ENCODE data around the gene EXT2. TPM values are rescaled to one million over a fixed set of nuclear protein-coding genes. Genes with fewer than 3 reads are reported as not detected.

EXT2 gene
- polyA plus RNA-seq, 10 donors, result 51.6 to 77.8 (median 54.0) TPM

DNA sequence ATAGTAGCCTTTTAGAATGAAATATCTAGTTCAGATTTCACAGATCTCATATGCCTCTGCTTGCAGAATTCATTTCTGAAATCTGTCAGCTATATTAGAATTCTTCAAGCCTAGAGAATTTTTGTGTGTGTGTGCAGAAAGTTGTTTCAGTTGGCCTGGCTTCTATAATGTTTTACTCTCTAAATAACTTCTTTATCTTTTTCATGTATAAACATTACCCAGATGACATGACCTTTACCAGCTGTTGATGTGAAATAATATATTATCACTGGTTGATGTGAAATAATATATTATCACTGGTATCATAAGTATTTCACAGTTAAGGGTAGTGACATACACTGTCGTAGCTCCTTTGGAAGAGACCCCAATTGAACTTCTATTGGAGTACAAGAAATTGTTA is 141.7 kb downstream of the EXT2 start:
- DNase-seq, result no peak

DNA sequence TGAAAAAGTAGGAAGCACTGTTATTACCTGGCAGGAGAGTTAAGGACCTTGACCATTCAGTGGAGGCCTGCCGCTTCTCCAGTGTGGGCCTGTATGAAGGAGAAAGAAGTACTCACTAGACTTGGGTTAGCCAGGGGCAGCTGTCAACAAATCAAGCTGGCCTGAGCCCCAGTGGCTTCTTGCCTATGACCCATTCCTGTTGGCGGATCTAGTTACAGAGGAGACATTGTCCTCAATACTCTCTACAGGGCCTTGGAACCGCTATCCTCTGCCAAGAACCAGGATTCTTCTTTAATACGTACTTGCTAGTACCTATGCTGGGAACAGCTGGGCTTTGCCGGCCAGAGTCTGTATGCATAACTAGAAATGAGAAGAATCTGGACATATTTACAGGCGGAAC is 146.4 kb downstream of the EXT2 start:
- peak; percentile 50 to 62 (median 59) for DNase-seq

DNA sequence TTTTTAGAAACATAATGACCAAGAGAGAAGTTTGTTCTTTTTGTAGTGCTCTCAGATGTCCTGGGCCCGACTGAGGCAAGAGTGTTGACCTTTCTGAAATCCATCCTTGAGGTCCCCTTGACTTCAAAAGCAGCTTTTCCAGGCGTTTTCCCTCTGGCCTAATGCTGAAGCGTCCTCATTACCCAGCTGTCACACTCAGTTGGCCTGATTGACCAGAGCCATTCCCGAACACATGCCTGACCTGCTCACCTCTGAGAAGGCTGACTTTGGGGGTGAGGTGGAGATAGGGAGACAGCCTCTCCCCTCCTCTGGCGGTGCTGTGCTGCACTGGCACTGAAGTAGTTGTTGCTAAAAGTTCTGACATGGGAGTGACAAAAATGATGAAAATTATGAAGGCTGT is 147.6 kb downstream of the EXT2 start:
- no peak for DNase-seq

DNA sequence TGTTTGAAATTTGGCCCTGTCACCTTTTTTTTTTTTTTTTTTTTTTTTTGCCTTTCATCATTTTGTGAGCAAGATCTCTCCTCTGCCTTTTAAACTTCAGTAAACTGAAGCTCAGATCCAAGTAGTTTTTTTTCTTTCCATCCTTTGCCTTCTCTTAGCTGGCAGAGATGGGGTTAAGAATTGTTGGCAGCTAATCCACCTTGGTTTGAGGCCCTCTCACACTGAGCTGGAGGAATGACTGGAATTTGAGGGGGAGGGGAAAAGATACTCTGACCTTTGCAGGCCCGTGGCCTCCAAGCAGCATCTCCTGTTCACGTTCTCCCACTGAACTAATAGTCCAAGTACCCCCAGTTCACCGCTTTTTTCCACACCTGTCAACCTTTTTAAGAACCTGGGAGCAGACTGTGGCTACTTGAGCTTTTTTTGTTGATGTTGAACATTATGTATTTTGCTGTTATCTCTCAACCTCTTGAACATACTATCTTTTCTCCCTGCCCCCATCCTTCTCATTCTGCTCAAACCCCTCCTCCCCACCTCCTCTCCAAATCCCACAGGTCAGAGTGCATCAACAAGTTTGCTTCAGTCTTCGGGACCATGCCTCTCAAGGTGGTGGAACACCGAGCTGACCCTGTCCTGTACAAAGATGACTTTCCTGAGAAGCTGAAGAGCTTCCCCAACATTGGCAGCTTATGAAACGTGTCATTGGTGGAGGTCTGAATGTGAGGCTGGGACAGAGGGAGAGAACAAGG is 148.3 kb downstream of the EXT2 start:
- DNase-seq, result peak in 1 of 3 donors; percentile 59

DNA sequence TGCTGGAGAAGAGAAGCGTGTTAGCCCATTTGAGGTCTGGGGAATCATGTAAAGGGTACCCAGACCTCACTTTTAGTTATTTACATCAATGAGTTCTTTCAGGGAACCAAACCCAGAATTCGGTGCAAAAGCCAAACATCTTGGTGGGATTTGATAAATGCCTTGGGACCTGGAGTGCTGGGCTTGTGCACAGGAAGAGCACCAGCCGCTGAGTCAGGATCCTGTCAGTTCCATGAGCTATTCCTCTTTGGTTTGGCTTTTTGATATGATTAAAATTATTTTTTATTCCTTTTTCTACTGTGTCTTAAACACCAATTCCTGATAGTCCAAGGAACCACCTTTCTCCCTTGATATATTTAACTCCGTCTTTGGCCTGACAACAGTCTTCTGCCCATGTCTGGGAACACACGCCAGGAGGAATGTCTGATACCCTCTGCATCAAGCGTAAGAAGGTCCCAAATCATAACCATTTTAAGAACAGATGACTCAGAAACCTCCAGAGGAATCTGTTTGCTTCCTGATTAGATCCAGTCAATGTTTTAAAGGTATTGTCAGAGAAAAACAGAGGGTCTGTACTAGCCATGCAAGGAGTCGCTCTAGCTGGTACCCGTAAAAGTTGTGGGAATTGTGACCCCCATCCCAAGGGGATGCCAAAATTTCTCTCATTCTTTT is 149.3 kb downstream of the EXT2 start:
- DNase-seq, result no peak

DNA sequence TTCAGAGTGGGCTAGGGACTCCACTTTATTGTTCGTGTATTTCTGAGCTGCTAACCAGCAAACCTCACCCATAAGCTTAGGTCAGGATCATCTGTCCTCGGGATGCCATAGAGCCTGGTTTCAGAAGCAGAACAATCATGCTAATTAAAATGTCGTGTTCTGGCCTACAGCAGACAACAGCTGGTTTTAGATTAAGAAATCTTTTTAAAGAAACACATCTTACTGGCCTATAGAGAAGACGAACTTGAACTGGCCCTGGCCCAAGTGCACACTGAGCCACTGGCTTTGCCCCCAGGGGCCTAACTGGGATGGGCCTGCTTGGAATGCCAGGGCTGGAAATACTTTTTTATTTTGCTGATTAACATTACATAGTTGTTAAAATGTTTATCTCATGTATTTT is 151.2 kb downstream of the EXT2 start:
- peak in 2 of 3 donors; percentile 33 to 67 for DNase-seq

DNA sequence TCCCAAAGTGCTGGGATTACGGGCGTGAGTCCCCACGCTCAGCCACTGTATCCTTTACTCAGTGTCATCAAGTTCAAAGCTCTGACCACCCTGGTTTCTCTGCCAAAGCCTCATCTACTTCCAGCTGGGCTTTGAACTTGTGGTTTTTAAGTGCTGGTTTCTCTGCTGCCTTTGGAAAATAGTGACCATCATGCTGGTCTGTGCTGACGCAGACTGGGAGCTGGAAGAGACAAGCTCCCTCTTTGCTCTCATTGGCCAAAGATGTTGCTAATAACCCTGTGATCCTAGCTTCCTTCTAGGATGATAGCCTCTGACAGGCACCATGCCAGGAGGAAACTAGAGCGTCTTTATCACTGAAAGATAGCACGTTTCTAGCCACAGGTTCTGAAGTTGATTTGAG is 152.0 kb downstream of the EXT2 start:
- no peak for DNase-seq

DNA sequence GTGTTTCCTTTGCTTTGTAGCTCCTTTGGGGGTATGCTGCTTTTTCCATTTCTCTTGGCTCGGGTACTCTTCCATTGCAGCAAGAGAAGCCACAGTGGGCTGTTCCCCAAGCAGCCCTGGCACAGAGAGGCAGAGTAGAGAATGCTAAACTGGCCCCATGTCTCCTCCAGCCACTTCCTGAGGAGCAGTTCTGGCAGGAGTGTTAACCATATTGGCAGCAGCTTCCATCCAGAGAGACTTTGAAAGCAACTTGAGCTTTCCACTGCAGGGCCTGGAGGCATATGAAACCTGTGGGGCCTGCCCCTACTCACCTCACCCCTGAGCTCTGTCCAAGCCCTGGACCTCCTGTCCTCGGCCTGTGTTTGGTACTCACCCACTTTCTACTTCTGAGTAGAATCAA is 152.6 kb downstream of the EXT2 start:
- DNase-seq, result no peak

DNA sequence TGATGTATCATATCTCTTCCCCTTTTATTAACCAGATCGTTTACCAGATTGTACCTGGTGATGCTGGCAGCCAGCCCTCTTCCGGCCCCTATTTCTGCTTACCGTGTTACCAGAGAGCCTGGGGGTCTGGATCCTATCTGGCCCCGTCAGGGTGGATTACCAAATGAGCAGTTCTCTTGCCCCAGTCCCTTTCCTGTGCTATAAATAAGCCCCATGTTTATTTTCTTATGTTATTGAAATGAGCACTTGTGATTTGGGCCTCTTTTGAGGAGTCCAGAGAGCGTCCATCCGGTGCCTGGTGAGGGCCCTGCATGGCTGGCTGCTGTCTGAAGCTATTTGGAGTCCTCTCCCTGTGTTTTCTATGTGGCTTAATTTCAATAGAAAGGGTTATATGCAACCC is 154.9 kb downstream of the EXT2 start:
- DNase-seq, result no peak

DNA sequence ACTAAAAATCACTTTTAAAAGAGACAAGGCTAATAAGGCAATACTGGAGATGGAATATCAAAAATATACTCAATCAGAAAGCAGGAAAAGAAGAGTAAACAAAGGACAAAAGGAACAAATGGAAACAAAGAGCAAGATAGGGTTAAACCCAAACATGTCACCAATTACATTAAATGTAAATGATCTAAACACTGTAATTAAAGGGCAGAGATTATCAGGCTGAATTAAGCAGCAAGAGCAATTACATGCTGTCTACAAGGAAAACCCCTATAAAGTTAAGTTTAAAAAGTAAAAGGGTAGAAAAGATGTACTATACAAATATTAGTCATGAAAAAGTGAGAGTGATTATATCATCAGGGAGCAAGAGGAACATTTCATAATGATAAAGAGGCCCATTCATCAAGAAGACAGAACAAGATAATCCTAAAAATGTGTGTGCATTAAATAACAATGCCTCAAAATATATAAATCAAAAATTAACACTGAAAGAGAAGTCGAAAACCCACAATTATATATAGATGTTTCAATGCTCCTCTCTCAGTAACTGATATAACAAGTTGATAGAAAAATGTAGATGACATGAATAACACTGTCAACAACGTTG is 157.6 kb downstream of the EXT2 start:
- no peak for DNase-seq

DNA sequence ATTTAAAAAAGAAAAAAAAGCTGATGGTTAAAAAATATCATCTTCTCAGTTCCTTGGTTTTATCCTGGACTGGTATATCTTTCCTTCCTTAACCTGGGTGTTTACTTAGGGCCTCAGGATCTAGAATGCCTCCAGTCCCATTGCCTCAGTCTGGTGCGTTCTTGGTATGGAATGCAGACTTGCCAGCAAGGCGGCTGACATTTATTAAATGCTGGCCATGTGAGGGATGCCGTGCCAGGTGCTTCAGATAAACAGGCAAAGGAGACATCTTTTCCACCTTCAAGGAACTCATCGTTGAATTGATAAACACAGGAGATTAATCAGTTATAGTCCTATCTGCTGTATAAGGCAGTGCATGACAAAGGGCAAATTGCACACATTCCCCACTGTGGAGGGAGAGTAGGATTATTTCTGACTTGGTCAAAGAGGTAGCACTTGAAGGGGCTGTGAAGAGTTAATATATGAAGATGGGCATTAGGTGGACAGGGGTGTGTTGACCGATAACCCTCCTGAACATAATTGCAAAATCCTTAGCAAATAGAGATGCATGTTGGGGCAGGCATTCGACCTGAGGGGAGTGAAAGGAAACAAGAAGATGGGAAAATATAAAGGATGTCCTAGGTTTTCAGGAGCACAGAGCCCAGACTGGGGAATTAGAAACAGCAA is 160.1 kb downstream of the EXT2 start:
- DNase-seq, result no peak

DNA sequence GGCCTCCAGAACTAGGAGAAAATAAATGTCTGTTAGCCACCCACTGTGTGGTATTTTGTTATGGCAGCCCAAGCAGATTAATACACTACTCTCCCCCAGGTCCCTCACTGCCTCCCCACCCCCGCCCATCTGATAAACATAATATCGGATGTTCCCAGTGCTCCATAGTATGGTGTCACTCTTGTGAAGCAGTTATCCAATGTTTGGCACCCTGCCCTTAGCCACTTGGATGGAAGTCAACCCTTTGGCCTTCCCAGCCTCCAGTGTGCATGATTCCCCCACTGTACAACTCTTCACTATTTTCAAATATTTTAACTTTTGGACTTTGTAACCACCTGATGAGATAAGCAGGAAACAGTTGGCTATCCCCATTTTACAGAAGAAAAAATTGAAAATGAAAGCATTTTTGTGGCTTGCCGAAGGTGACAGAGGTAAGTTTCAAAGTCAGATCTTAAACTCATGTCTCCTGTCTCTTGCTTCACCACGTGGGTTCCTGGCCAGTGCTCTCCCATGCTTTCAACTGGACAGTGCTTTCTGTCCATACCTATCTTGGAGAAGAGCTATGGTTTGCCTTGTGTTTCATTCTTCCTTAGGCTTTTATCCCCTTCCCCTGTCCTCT is 161.3 kb downstream of the EXT2 start:
- no peak for DNase-seq

DNA sequence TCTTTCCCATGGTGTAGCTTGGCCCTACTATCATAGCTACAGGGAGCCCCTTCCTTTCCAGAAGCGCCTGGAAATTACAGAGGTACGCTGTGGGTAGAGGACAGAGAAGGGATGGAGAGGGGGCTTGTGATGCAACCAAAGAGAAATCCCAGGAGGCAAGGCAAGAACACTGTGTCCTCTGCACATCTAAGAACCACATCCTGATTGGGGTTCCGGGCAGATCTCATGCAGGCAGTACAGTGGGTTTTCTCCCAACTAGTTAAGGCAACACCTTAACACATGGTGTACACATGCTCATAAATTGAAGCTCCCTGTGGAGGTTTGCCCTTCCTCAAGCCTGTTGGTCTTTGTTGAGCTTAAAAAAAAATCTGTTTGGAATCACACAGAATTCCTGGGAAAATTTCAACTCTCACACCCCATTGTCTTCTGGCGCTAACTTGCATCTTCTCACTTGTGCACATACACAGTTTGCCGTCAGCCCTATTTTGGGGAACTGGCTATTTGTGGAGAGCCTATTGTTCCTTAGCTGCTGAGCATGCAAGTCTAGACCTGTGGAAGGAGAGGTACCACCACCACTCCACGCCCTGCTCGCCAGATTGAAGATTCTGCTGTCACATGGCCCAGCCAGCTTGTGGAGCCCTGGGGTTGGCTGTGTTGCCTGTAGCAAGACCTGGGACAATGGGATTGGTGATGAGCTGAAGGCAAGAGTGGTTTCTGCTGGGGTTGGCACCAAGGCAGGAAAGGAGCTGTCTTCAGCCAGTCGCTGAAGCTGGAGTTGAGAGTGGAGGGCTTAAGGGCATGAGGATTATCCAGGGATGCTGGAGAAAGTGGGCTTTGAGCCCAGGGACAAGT is 162.1 kb downstream of the EXT2 start:
- DNase-seq, result no peak

DNA sequence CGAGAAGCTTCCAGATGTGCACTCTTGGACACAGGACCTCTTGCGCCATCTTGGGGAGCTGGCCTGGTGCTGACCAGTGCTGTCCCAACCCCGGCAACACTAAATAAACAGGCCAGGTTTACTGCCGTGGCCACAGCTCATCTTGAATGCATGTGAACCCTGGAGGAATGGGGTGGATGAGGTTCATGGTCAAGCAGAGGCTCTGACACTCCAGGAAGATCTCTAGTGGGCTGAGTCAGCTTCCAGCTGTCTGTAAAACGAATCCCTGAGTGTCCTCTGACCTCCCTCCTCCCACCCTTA is 162.7 kb downstream of the EXT2 start:
- no peak for DNase-seq

DNA sequence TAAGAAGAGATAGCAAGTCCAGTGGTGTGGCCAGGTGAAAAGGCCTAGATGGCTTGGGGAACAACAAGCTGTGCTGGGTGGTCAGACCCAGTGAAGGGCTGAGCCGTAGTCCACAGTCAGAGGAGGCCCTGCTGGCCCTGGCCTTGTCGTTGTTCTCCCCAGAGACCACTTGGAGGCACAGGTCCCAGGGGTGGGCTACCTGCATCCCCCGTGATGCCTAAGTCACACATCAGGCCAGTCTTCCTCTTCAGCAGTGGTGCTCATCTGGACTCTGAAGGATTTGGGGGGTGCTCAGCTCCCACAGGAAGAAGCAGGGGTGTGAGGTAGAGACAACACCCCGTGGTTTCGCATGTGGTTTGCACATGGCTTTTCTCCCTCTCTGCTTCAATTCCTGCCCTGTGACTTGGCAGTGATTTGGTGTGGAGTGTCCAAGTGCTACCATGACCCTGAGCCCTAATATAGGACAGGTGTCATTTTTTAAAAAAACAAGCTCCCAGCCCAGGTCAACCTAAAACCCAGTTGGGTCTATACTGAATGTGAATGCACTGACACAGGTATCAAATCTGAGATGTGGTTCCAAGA is 163.5 kb downstream of the EXT2 start:
- no peak for DNase-seq

DNA sequence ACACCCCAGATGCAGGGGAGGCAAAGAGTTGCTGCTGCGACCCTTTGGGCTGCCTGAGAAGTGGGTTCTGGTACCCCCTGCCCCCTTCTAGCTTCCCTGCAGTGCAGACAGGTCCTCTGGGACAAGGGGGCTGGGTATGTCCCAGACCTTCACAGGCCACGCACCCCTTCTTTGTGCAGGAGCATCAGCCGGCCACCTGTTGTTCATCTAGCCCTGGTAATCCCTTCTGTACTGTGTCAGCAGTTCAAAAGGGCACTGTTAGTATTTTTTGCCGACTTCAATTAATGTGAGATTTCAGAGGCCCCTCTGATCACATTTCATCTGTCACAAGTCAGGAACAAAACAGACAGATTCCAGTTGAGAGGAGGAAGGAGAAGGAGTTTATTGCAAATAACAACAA is 164.6 kb downstream of the EXT2 start:
- DNase-seq, result no peak

DNA sequence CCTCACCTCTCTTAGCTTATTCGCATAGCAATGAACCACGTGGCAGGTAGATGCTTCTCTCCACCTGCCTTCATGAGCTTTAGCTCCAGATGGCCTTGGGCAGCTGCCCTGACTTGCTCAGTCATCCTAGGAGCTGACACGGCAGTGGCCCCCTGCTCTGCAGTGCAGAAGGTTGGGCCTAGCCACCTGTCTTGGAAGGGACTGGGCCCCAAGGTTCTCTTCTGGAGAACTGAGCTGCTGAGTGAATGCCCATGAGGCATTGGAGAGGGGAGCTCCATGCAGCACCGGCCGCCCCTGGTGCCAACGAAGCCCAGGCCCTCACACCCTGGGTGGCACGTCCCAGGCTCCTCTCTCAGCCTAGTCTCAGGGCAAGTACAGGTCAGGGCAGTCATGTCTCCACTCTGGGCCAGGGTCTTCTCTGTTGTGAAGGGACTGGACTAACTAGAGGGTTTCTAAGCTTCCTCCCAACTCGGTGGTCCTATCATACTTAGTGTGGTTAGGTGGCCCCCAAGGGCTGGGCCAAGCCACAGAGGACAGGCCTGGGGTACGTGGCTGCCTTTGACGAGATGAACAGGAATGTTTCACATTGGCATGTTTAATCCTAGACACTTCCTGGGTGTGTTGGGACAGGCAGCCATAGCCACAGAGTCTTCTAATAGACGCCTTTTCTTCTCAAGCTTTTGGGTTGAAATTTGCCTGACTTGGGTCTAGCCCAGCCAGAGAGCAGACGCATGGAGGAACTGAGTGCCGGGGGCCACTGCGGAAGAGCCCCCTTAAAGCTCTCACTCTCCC is 166.5 kb downstream of the EXT2 start:
- DNase-seq, result no peak

DNA sequence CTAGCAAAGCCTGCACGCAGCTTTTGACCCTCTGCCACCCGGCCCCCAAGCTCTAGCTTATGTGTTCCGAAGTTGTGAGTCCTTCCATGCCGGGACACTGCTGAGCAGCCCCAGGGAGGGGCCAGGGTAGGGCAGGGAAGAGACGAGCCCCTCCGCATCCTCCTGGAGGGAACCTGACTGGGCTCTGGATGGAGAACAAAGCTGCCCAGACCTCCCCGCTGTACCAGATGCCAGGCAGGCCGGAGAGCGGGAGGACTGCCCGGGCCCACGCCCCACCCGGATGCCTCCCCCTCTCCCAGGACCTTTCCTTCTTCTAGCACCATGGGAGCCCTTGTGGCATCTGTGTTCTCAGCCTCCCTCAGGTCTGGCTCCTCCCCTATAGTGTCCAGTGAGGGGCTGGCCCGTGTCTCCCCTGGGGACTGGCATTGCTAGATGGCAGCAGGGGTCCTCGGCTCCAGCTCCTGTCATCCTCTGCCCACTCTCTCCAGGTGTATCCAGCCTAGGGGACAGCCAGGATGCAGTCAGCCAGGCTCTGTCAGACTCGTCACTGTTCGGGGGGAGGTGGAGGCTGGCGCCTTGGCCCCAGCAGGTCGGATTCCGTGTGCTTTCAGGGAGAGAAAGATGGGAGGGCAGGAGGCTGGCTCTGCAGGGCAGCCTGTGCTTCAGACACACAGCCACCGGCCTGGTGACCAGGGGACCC is 168.4 kb downstream of the EXT2 start:
- no peak for DNase-seq

DNA sequence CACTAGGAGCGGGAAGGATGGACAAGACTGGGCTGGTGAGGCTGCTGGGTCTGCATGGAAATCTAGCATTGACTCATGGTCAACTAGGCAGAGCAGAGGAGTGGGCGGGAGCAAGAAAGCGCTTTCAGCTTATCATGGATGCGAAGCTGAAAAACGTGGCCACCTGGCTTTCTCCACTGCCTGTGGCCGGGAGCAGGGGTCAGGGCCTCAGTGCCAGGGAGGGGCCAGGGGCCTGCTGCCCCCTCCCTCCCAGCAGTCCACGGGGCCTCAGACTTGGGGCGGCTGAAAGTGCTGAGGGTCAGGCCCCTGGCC is 168.9 kb downstream of the EXT2 start:
- no peak for DNase-seq

DNA sequence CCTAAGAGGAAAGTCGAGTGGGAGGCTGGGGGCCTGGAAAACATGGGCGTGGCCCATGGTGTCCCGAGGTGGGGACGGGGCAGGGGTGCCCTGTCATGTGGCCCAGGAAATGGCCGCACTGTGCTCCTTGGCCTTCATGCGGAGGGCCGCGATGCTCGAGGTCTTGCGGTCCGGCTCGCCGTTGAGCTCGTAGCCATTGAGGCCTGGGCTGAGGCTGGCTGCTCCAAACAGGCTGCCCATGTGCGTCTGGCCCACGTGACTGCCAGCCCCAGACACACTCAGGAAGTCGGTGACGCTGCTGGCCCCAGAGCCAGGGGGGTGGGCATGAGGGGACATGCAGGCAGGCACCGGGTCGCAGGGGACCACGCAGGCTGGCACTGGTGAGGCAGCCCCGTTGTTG is 169.3 kb downstream of the EXT2 start:
- DNase-seq, result no peak
